ENCODE measurements around the gene PCCA. TPM values are rescaled to one million over a fixed set of nuclear protein-coding genes. Genes with fewer than 3 reads are reported as not detected.

PCCA gene
- total RNA-seq, 5 donors from 2014 or later (not counting 1 experiment from before 2014, with no cell fraction given): 7.6 to 16.8 (median 10.2) TPM

DNA sequence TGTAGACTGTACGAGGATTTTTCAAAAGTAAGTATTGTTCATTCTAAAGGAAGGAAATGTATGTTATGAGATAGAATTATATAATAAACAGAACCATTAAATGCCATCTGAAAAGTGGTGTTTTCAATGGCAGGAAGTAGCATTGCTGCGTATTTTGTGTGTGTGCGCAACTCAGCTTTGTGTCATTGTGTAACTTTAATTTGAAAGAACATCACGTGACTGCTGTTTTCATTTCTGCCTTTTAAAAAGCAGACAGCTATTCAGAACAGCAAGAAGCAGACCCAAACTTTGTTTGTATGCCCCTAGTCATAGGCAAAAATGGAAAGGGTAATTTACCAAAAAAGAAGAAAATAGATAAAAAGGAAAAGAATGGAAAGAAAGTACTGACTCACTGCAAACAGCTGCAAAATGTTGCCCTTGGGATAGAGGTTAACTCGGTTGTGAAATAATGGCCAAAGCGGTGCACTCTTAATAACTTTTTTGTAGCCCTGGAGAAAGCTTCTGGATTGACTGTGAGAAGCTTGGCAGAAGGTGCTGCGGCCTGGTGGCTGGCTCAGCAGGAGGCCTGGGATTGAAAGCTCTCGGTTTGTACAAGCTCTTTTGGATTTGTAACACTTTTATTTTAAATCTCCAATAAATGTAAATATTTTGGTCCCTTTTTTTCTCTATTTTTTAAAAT, 402.4 kb downstream of the PCCA start:
- no peak for DNase-seq
- WGBS (ENCODE audit: insufficient coverage): 100% methylated on average over 5 of the region's 8 CpGs
- Histone ChIP-seq H3K4me1 (ENCODE audit: control insufficient read depth in 1 of 2, extremely low read depth in 1 of 2, insufficient read depth in 2 of 2, low read length in 2 of 2) (no peaks in the 10 kb centered on the region), H3K9me3 (no peaks in the 10 kb centered on the region), H3K4me3 (ENCODE audit: control insufficient read depth in 1 of 2, extremely low read depth in 1 of 2, low read length in 1 of 2) (no peak overlapping the region), H3K27ac (ENCODE audit: low read length) (no peak overlapping the region), H3K36me3 (ENCODE audit: control insufficient read depth in 2 of 2, extremely low read depth in 1 of 2, insufficient read depth in 1 of 2, low read length in 1 of 2) (no peaks in the 10 kb centered on the region), H3K27me3 (replicated peaks in 1 of 2; ENCODE audit: control insufficient read depth in 2 of 2, extremely low read depth in 1 of 2, insufficient read depth in 2 of 2, low read length in 1 of 2) (no peaks in the 10 kb centered on the region)
- Mint-ChIP-seq H3K4me1 (no peaks in the 10 kb centered on the region), H3K9me3 (no peaks in the 10 kb centered on the region), H3K27ac (no peak overlapping the region), H3K4me3 (no peak overlapping the region), H3K36me3 (peaks cover 6% of the 10 kb centered on the region), H3K27me3 (no peaks in the 10 kb centered on the region)
- CTCF ChIA-PET: no interaction called here
- no peak for ATAC-seq (replicated peaks in 1 of 4)
- POLR2A ChIA-PET: no interaction called here

DNA sequence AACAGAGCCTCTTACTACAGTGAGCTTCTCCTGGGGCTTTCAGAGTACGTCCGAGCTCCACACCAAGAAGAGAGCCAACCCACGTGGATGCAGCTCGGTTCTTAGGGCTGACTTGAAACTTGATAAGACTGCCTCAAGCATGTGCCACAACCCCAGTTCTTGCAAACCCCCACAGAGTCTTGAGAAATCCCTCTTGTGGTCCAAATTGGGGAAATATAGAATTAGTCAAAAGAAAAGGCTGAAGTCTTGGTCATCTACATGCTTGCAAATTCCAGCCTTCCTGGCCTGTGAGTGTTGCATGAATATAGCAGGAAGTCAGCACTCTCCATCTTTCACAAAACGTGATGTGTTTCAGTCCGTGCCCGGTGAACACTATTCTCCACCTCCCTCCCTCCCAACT, 404.5 kb downstream of the PCCA start:
- H3K4me3 Mint-ChIP-seq: no peak overlapping the region
- H3K9me3 ChIP-seq: no peaks in the 10 kb centered on the region
- no peaks in the 10 kb centered on the region for H3K9me3 Mint-ChIP-seq
- ChIA-PET POLR2A (no interaction called here), CTCF (no interaction called here)
- no peak overlapping the region for H3K27ac Mint-ChIP-seq
- no peak overlapping the region for H3K4me3 ChIP-seq (ENCODE audit: control insufficient read depth in 1 of 2, extremely low read depth in 1 of 2, low read length in 1 of 2)
- H3K27me3 Mint-ChIP-seq: no peaks in the 10 kb centered on the region
- H3K36me3 Mint-ChIP-seq: peaks cover 9% of the 10 kb centered on the region
- H3K27ac ChIP-seq (ENCODE audit: low read length): no peak overlapping the region
- no peaks in the 10 kb centered on the region for H3K27me3 ChIP-seq (replicated peaks in 1 of 2; ENCODE audit: control insufficient read depth in 2 of 2, extremely low read depth in 1 of 2, insufficient read depth in 2 of 2, low read length in 1 of 2)
- WGBS (ENCODE audit: insufficient coverage): 100% methylated on average over 1 of the region's 7 CpGs
- H3K4me1 Mint-ChIP-seq: no peaks in the 10 kb centered on the region
- no peaks in the 10 kb centered on the region for H3K36me3 ChIP-seq (ENCODE audit: control insufficient read depth in 2 of 2, extremely low read depth in 1 of 2, insufficient read depth in 1 of 2, low read length in 1 of 2)
- H3K4me1 ChIP-seq (ENCODE audit: control insufficient read depth in 1 of 2, extremely low read depth in 1 of 2, insufficient read depth in 2 of 2, low read length in 2 of 2): no peaks in the 10 kb centered on the region
- ATAC-seq (replicated peaks in 1 of 4) (no peak), DNase-seq (no peak)

DNA sequence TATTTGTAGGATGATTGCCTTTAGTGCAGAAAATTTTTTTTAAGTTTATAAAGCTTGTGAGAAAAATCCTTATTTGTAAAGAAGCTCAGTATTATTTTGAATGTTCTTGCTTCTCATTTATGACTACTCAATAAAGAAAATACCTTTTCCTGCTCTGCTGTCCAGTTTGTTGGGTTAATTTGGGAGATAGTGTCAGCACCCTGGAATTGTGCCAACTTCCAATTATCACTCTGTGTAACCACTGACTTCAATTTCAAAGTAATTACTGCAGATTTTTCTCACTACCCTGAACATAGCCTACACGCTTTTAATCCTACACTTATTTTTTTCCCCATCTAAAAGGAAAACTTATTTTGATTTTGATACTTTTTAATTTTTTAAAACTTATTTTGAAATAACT, 406.6 kb downstream of the PCCA start:
- no peaks in the 10 kb centered on the region for H3K9me3 ChIP-seq
- H3K4me1 Mint-ChIP-seq: no peaks in the 10 kb centered on the region
- no peaks in the 10 kb centered on the region for H3K4me1 ChIP-seq (ENCODE audit: control insufficient read depth in 1 of 2, extremely low read depth in 1 of 2, insufficient read depth in 2 of 2, low read length in 2 of 2)
- WGBS (ENCODE audit: insufficient coverage): no CpG with 5 or more reads among the region's 1 CpG
- no peak overlapping the region for H3K4me3 Mint-ChIP-seq
- H3K27ac ChIP-seq (ENCODE audit: low read length): no peak overlapping the region
- ChIA-PET CTCF (no interaction called here), POLR2A (no interaction called here)
- H3K27me3 Mint-ChIP-seq: no peaks in the 10 kb centered on the region
- no peaks in the 10 kb centered on the region for H3K9me3 Mint-ChIP-seq
- H3K36me3 ChIP-seq (ENCODE audit: control insufficient read depth in 2 of 2, extremely low read depth in 1 of 2, insufficient read depth in 1 of 2, low read length in 1 of 2): no peaks in the 10 kb centered on the region
- ATAC-seq (replicated peaks in 1 of 4) (no peak), DNase-seq (no peak)
- no peak overlapping the region for H3K27ac Mint-ChIP-seq
- no peaks in the 10 kb centered on the region for H3K27me3 ChIP-seq (replicated peaks in 1 of 2; ENCODE audit: control insufficient read depth in 2 of 2, extremely low read depth in 1 of 2, insufficient read depth in 2 of 2, low read length in 1 of 2)
- no peak overlapping the region for H3K4me3 ChIP-seq (ENCODE audit: control insufficient read depth in 1 of 2, extremely low read depth in 1 of 2, low read length in 1 of 2)
- H3K36me3 Mint-ChIP-seq: peaks cover 9% of the 10 kb centered on the region

DNA sequence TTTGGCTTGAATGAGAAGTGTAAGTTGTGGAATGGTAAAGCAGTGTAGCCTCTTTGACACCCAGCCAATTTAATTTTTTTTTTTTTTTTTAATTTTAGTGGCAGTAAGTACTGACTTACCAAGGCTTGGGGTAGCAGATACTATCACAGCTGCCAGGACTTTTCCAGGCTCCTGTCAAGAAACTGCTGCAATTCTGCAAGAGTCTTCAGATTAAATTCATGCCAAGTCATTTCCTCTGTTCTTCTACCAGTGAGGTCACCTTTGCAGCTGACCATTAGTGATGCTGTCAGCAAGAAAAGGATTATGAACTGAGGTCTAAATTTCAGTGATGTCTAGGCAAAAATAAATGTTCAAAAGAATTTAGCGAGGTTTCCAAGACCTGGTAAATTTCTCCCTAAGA, 408.5 kb downstream of the PCCA start:
- H3K4me1 ChIP-seq (ENCODE audit: control insufficient read depth in 1 of 2, extremely low read depth in 1 of 2, insufficient read depth in 2 of 2, low read length in 2 of 2): no peaks in the 10 kb centered on the region
- no peak overlapping the region for H3K27ac ChIP-seq (ENCODE audit: low read length)
- Mint-ChIP-seq H3K27ac (no peak overlapping the region), H3K9me3 (no peaks in the 10 kb centered on the region), H3K27me3 (no peaks in the 10 kb centered on the region), H3K4me3 (no peak overlapping the region), H3K4me1 (no peaks in the 10 kb centered on the region), H3K36me3 (peaks cover 3% of the 10 kb centered on the region)
- CTCF ChIA-PET: no interaction called here
- ATAC-seq (replicated peaks in 1 of 4): no peak
- H3K36me3 ChIP-seq (ENCODE audit: control insufficient read depth in 2 of 2, extremely low read depth in 1 of 2, insufficient read depth in 1 of 2, low read length in 1 of 2): no peaks in the 10 kb centered on the region
- H3K4me3 ChIP-seq (ENCODE audit: control insufficient read depth in 1 of 2, extremely low read depth in 1 of 2, low read length in 1 of 2): no peak overlapping the region
- no CpG with 5 or more reads among the region's 1 CpG for WGBS (ENCODE audit: insufficient coverage)
- no peaks in the 10 kb centered on the region for H3K9me3 ChIP-seq
- POLR2A ChIA-PET: no interaction called here
- H3K27me3 ChIP-seq (replicated peaks in 1 of 2; ENCODE audit: control insufficient read depth in 2 of 2, extremely low read depth in 1 of 2, insufficient read depth in 2 of 2, low read length in 1 of 2): no peaks in the 10 kb centered on the region
- no peak for DNase-seq

DNA sequence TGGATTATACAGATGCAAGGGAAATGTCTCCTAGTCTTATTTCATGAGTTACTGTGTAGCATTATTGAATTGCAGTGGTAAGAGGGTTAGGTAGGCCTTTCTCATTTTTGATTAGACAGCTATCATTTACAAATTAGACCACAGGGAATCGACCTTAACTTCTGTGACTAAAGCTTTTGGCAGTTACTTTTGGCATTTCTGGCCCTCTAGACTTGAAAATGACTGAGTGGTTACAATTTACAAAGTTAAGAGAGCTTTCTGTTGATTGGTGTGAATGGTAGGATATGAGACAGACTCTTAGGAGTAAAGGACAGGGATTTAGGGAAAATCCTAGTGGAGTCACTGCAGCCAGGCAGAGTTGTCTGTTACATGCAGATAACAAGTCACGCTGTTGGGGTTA, 413.6 kb downstream of the PCCA start:
- DNase-seq: no peak
- WGBS (ENCODE audit: insufficient coverage): 92% methylated on average over 1 of the region's 2 CpGs

DNA sequence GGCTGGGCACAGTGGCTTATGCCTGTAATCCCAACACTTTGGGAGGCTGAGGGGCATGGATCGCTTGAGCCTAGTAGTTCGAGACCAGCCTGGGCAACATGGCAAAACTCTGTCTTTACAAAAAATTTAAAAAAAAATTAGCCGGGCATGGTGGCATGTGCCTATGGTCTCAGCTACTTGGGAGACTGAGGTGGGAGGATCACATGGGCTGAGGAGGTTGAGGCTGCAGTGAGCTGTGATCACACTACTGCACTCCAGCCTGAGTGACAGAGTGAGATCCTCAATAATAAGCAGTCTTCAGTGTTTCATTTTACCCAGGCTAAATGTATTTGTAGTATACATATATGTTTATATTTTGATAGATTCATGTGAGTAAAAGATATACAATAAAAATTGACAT, 414.7 kb downstream of the PCCA start:
- no peak overlapping the region for H3K27ac ChIP-seq (ENCODE audit: low read length)
- Mint-ChIP-seq H3K4me1 (peaks cover 14 to 25% (median 20%) of the 10 kb centered on the region in 3 donors), H3K27ac (no peak overlapping the region), H3K9me3 (no peaks in the 10 kb centered on the region), H3K36me3 (no peaks in the 10 kb centered on the region), H3K4me3 (no peak overlapping the region), H3K27me3 (no peaks in the 10 kb centered on the region)
- H3K4me3 ChIP-seq (ENCODE audit: control insufficient read depth in 1 of 2, extremely low read depth in 1 of 2, low read length in 1 of 2): no peak overlapping the region
- peaks cover 0 to 12% of the 10 kb centered on the region in 2 experiments for H3K4me1 ChIP-seq (ENCODE audit: control insufficient read depth in 1 of 2, extremely low read depth in 1 of 2, insufficient read depth in 2 of 2, low read length in 2 of 2)
- WGBS (ENCODE audit: insufficient coverage): no CpG with 5 or more reads among the region's 3 CpGs
- DNase-seq (no peak), ATAC-seq (replicated peaks in 1 of 4) (no peak)
- no peaks in the 10 kb centered on the region for H3K36me3 ChIP-seq (ENCODE audit: control insufficient read depth in 2 of 2, extremely low read depth in 1 of 2, insufficient read depth in 1 of 2, low read length in 1 of 2)
- ChIA-PET POLR2A (no interaction called here), CTCF (interaction anchor here in 1 of 2 donors (1.7 kb wide), 1 partner anchor 11 kb away, joined by 4 read pairs; no protein-coding TSS in a partner anchor)
- H3K27me3 ChIP-seq (replicated peaks in 1 of 2; ENCODE audit: control insufficient read depth in 2 of 2, extremely low read depth in 1 of 2, insufficient read depth in 2 of 2, low read length in 1 of 2): no peaks in the 10 kb centered on the region
- H3K9me3 ChIP-seq: no peaks in the 10 kb centered on the region

More for the DNA sequence above, 413.6 kb downstream of the PCCA start:
- Histone ChIP-seq H3K9me3 (no peaks in the 10 kb centered on the region), H3K4me3 (ENCODE audit: control insufficient read depth in 1 of 2, extremely low read depth in 1 of 2, low read length in 1 of 2) (no peak overlapping the region), H3K27me3 (replicated peaks in 1 of 2; ENCODE audit: control insufficient read depth in 2 of 2, extremely low read depth in 1 of 2, insufficient read depth in 2 of 2, low read length in 1 of 2) (no peaks in the 10 kb centered on the region), H3K4me1 (ENCODE audit: control insufficient read depth in 1 of 2, extremely low read depth in 1 of 2, insufficient read depth in 2 of 2, low read length in 2 of 2) (peaks cover 0 to 12% of the 10 kb centered on the region in 2 experiments), H3K27ac (ENCODE audit: low read length) (no peak overlapping the region), H3K36me3 (ENCODE audit: control insufficient read depth in 2 of 2, extremely low read depth in 1 of 2, insufficient read depth in 1 of 2, low read length in 1 of 2) (no peaks in the 10 kb centered on the region)
- H3K36me3 Mint-ChIP-seq: no peaks in the 10 kb centered on the region
- H3K4me1 Mint-ChIP-seq: peaks cover 14 to 25% (median 20%) of the 10 kb centered on the region in 3 donors
- no peak overlapping the region for H3K4me3 Mint-ChIP-seq
- no peak for ATAC-seq (replicated peaks in 1 of 4)
- CTCF ChIA-PET: interaction anchor here in 1 of 2 donors (1.7 kb wide), 1 partner anchor 12 kb away, joined by 4 read pairs; no protein-coding TSS in a partner anchor
- no peaks in the 10 kb centered on the region for H3K27me3 Mint-ChIP-seq
- H3K27ac Mint-ChIP-seq: no peak overlapping the region
- H3K9me3 Mint-ChIP-seq: no peaks in the 10 kb centered on the region
- POLR2A ChIA-PET: interaction anchor here in 1 of 2 donors (0.6 kb wide), 1 partner anchor 800 kb away, joined by 6 read pairs; no protein-coding TSS in a partner anchor

All from T-cell (primary cell).